Memory B cell (primary cell): ENCODE measurements around the gene ACTL6A.
A peak's percentile ranks its signal among the peaks of the same experiment; 100 is the strongest.

Experiments
- ATAC-seq: fragments of 150-1000 bp; cut with Tn5 transposase; 2 replicates; pipeline ENCODE4 v1.10.0; 2021; ENCODE audit warnings: low read depth, mild to moderate bottlenecking, moderate library complexity
- DNase-seq, 2 donors: peaks; one replicate each; pipeline ENCODE4 v3.0.0; 2022; ENCODE audit warnings: low spot score in 2 of 2
- H3K27ac Mint-ChIP-seq: one replicate; pipeline ENCODE4 v1.8.0; 2022; ENCODE audit warnings: mild to moderate bottlenecking, moderate library complexity, mixed read lengths
- H3K27me3 Mint-ChIP-seq: one replicate; pipeline ENCODE4 v1.8.0; 2022; ENCODE audit warnings: mixed read lengths
- H3K36me3 Mint-ChIP-seq: one replicate; pipeline ENCODE4 v1.8.0; 2022; ENCODE audit warnings: mild to moderate bottlenecking, mixed read lengths
- H3K4me1 Mint-ChIP-seq: one replicate; pipeline ENCODE4 v1.8.0; 2022; ENCODE audit warnings: mixed read lengths
- H3K4me3 Mint-ChIP-seq: one replicate; pipeline ENCODE4 v1.8.0; 2022; ENCODE audit warnings: mild to moderate bottlenecking, moderate library complexity, mixed read lengths
- H3K9me3 Mint-ChIP-seq: one replicate; pipeline ENCODE4 v1.8.0; 2022; ENCODE audit warnings: mixed read lengths

The ACTL6A gene

GRCh38 chr3:179606534-179607085 lies 43.9 kb downstream of the ACTL6A start:
- Mint-ChIP-seq H3K27me3 (no peaks in the 10 kb centered on the region), H3K36me3 (peaks cover 11% of the 10 kb centered on the region), H3K4me3 (peak overlapping the region; percentile 44), H3K4me1 (peaks cover 38% of the 10 kb centered on the region), H3K27ac (peak overlapping the region; percentile 69), H3K9me3 (no peaks in the 10 kb centered on the region)
- ATAC-seq (peak; percentile 22), DNase-seq (peak in 1 of 2 donors; percentile 9)

- no peaks in the 10 kb centered on the region for H3K27me3 Mint-ChIP-seq
- ATAC-seq = peak; percentile 40
- H3K4me3 Mint-ChIP-seq = peak overlapping the region; percentile 37
- peaks cover 41% of the 10 kb centered on the region for H3K4me1 Mint-ChIP-seq
- H3K9me3 Mint-ChIP-seq = no peaks in the 10 kb centered on the region
- H3K36me3 Mint-ChIP-seq = peaks cover 11% of the 10 kb centered on the region
- peak in 1 of 2 donors; percentile 25 for DNase-seq
- peak overlapping the region; percentile 90 for H3K27ac Mint-ChIP-seq
These were observed 46.4 kb downstream of the ACTL6A start for GRCh38 chr3:179608931-179609720.

GRCh38 chr3:179610066-179610465 lies 47.3 kb downstream of the ACTL6A start:
- ATAC-seq (no peak), DNase-seq (no peak)
- H3K27me3 Mint-ChIP-seq = no peaks in the 10 kb centered on the region
- no peaks in the 10 kb centered on the region for H3K9me3 Mint-ChIP-seq
- H3K4me1 Mint-ChIP-seq = peaks cover 38% of the 10 kb centered on the region
- no peak overlapping the region for H3K4me3 Mint-ChIP-seq
- peaks cover 11% of the 10 kb centered on the region for H3K36me3 Mint-ChIP-seq
- H3K27ac Mint-ChIP-seq = no peak overlapping the region

GRCh38 chr3:179613807-179614206 lies 51.1 kb downstream of the ACTL6A start:
- no peak for ATAC-seq
- H3K4me1 Mint-ChIP-seq = peaks cover 19% of the 10 kb centered on the region
- no peaks in the 10 kb centered on the region for H3K9me3 Mint-ChIP-seq
- no peaks in the 10 kb centered on the region for H3K27me3 Mint-ChIP-seq
- H3K4me3 Mint-ChIP-seq = no peak overlapping the region
- no peak overlapping the region for H3K27ac Mint-ChIP-seq
- peaks cover 9% of the 10 kb centered on the region for H3K36me3 Mint-ChIP-seq
- no peak for DNase-seq

- peaks cover 21% of the 10 kb centered on the region for H3K36me3 Mint-ChIP-seq
- no peaks in the 10 kb centered on the region for H3K27me3 Mint-ChIP-seq
- no peaks in the 10 kb centered on the region for H3K9me3 Mint-ChIP-seq
- H3K4me1 Mint-ChIP-seq = peaks cover 10% of the 10 kb centered on the region
- DNase-seq (no peak), ATAC-seq (no peak)
- no peak overlapping the region for H3K27ac Mint-ChIP-seq
- no peak overlapping the region for H3K4me3 Mint-ChIP-seq
These were observed 52.9 kb downstream of the ACTL6A start for GRCh38 chr3:179615458-179616173.

- Mint-ChIP-seq H3K27me3 (no peaks in the 10 kb centered on the region), H3K36me3 (peaks cover 47% of the 10 kb centered on the region), H3K27ac (no peak overlapping the region)
These were observed 59.3 kb downstream of the ACTL6A start for GRCh38 chr3:179622023-179622422.

GRCh38 chr3:179624451-179624850 lies 61.7 kb downstream of the ACTL6A start:
- no peaks in the 10 kb centered on the region for H3K4me1 Mint-ChIP-seq

More at GRCh38 chr3:179622023-179622422, 59.3 kb downstream of the ACTL6A start:
- ATAC-seq (no peak), DNase-seq (no peak)
- Mint-ChIP-seq H3K9me3 (no peaks in the 10 kb centered on the region), H3K4me3 (no peak overlapping the region), H3K4me1 (no peaks in the 10 kb centered on the region)

GRCh38 chr3:179630753-179631451 lies 68.2 kb downstream of the ACTL6A start:
- no peaks in the 10 kb centered on the region for H3K4me1 Mint-ChIP-seq
- DNase-seq = no peak
- ATAC-seq = no peak
- H3K9me3 Mint-ChIP-seq = no peaks in the 10 kb centered on the region
- H3K27ac Mint-ChIP-seq = no peak overlapping the region
- no peak overlapping the region for H3K4me3 Mint-ChIP-seq
- no peaks in the 10 kb centered on the region for H3K27me3 Mint-ChIP-seq
- peaks cover 4% of the 10 kb centered on the region for H3K36me3 Mint-ChIP-seq

More at GRCh38 chr3:179624451-179624850, 61.7 kb downstream of the ACTL6A start:
- DNase-seq = no peak
- Mint-ChIP-seq H3K36me3 (peaks cover 42% of the 10 kb centered on the region), H3K27me3 (no peaks in the 10 kb centered on the region), H3K4me3 (no peak overlapping the region), H3K9me3 (no peaks in the 10 kb centered on the region), H3K27ac (no peak overlapping the region)
- ATAC-seq = no peak
